Measurements from ENCODE around the gene NDUFA9.

The NDUFA9 gene

DNA sequence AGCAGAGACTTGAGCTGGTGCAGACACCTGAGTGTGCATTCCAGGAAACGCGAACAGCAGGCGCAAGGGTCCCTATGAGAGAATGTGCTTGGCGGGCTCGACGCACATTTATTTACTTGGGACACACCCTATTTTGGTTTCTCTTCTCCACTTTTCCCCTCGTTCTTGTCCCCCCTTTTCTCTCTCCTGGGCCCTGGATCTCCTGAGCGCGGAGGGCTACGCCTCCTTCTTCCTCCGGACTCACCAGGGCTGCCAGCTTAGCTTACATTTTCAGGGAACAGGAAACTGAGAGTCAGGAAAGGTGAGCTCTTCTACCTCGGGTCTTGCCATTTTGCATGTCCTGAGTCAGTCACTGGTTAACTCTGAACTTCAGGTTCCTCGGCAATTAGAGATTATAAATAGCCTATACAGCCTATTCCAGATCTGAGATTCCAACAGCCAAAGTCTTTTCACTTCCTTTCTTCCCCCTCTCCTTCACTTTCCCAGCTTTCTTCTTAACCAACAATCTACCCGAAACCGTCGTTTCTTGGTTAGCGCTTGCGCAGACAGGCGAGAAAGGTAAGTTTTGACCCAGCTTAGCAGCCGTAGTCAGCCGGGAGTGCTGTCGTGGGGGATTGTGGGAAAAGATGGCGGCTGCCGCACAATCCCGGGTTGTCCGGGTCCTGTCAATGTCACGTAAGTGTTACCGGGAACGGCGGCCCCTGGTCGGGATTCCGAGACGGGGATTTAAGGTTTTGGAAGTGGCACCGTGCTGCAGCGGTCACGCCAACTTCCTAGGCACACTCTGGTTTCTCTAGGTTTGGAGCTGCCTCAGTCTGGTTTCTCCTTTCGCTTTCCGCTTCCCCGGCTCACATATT is at the start of gene NDUFA9, which contains the start of gene AKAP3:
Gene NDUFA9 (plus strand): TSS at position 614 of the 857 bp plus-strand sequence. CDS start 13 bp downstream, at position 627.
Gene AKAP3 (minus strand): TSS at position 551 of the 857 bp plus-strand sequence. CDS start 10,855 bp downstream, outside the sequence.
- DNase-seq (ENCODE audit: low spot score) = peak; percentile 42

DNA sequence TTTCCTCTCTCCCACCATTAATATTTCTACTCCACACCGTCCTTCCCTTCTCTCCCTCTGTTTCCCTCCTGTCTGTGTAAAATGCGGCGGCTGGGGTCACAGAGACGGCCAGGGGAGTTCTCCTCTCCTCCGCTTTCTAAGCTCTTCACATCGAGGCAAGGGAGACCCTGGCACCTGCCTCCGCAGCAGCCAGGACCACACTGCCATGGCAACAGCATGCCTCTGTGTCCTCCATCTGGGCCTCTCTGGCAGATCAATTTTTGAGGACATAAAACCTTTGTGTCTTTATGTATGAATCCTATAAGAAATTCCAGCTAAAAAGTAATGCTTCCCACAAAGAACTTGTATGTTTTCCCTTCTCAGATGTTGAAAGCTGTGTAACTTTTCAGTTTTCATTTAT is 45.5 kb upstream of the NDUFA9 start:
- DNase-seq (ENCODE audit: low spot score) = no peak

DNA sequence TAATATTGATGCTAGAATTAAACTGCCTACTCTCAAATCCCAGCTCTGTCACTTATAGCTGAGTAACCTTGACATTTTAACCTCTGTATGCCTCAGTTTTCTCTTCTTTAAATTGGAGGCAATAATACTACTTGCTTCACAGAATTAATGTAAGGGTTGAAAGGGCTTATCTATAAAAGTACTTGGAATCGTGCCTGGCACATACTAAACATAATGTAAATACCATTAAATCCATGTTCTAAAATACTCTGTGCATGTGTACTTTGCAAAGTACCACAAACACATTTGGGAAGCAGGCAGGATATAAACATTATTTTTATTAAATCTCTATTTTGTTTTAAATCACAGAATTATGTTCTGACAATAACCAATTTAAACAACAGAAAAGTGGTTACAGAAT is 45.0 kb upstream of the NDUFA9 start:
- DNase-seq (ENCODE audit: low spot score) = no peak

GRCh38 chr12:4604684-4605193 is 44.2 kb upstream of the NDUFA9 start:
- peak; percentile 39 for DNase-seq (ENCODE audit: low spot score)

DNA sequence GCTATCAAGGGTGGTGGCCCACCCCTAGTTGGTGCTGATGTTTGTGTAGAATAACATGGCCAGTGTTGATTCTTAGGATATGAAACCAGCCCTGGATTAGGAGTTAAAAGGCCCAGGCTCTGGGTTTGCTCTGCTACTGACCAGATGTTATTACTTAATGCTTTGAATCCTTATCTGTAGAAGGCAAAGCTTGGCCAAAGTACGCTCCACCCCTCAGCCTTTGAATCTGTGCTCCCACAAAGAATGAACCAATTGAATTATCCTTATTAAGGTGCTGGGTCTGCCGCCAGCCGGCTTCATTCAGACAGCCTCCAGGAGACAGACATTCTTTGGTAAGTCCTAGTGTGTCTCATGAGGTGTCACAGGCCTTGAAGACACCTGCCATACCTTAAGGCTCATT is 41.9 kb upstream of the NDUFA9 start:
- DNase-seq (ENCODE audit: low spot score) = no peak

DNA sequence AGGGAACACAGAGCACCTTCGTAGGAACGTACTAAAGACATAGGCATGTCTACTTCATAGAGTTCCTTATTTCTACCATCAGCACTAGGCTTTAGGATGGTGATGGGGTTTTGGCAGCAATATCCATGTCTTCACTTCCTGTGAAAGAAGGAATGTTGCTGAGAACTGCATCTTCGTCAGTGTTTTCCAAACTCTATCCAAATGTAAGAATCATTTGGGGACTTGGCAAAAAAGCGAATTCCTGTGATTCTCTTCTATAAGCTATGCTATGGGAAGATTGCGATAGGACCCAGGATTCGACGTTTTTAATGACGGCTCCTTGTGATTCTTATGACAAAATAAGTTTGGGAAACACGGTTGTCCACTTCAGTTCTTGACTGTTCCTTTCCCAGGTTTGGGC is 39.8 kb upstream of the NDUFA9 start:
- DNase-seq (ENCODE audit: low spot score) = no peak

GRCh38 chr12:4610481-4610880 is 38.4 kb upstream of the NDUFA9 start:
- DNase-seq (ENCODE audit: low spot score) = no peak

DNA sequence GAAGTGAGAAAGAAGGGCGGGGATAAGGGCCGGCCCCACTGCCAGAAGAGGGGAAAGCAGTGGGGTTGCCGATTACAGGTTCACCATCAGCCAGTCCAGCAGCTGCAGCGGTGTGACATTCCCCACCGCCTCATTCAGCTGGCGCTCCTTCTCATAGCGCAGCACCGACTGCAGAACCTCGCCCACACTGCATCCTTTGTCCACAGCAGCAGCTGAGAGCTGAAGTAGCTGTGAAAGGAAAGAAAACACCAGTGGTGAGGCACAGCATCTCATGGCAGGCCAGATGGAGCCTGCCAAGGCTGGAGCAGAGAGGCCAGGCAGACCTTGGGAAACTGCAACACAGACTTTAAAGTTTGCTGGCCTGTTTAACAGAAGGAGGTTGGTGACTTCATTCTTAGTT is 33.2 kb upstream of the NDUFA9 start:
- DNase-seq (ENCODE audit: low spot score) = no peak

- no peak for DNase-seq (ENCODE audit: low spot score)
These were observed 27.4 kb upstream of the NDUFA9 start for GRCh38 chr12:4621511-4621910.

- DNase-seq (ENCODE audit: low spot score) = no peak
These were observed 22.4 kb upstream of the NDUFA9 start for GRCh38 chr12:4626543-4626942.

- DNase-seq (ENCODE audit: low spot score) = no peak
These were observed 20.5 kb upstream of the NDUFA9 start for GRCh38 chr12:4628406-4628805.

- DNase-seq (ENCODE audit: low spot score) = no peak
These were observed 18.7 kb upstream of the NDUFA9 start for GRCh38 chr12:4630262-4630661.

GRCh38 chr12:4643747-4644146 is 5.2 kb upstream of the NDUFA9 start:
- DNase-seq (ENCODE audit: low spot score) = no peak

- DNase-seq (ENCODE audit: low spot score) = no peak
These were observed 3.9 kb upstream of the NDUFA9 start for GRCh38 chr12:4645023-4645422.

DNA sequence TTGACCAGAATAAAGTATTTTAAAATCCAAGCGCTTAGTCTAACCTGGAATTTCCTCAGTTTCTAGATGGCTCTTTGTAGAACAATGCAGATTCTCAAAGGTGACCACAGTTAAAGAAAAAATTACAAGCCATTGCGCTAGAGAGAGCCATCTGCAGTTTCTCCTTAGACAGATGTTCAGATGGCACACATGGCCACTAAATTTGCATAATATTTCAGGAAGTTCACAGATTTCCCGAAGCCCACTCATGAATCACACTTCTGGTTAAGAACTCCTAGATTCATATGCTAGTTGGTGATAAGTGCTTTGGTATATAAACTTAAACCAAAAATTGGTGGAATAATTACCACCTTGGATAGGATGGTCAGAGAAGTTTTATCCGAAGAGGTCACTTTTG is 812 bp upstream of the NDUFA9 start:
- DNase-seq (ENCODE audit: low spot score) = no peak

GRCh38 chr12:4649358-4649661 is 396 bp downstream of the NDUFA9 start:
- DNase-seq (ENCODE audit: low spot score) = no peak

DNA sequence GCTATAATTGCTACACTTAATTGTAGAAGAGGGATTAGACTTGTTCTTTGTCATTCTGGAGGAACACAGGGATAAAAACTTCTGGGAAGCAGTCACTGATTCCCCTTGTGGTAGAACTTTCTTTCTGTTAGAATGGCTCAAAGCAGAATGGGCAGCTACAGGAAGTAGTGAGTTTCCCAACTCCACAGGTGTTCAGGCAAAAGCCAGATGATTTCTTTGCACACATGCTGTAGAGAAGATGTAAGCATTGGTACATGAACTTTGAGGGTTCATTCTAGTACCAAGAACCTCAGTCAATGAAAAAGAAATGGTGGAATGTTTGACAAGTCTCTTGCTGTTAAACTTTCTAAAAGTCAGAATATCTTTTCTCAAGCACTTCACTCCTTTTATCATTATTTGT is 4.3 kb downstream of the NDUFA9 start:
- no peak for DNase-seq (ENCODE audit: low spot score)

GRCh38 chr12:4653691-4654090 is 4.8 kb downstream of the NDUFA9 start:
- no peak for DNase-seq (ENCODE audit: low spot score)

DNA sequence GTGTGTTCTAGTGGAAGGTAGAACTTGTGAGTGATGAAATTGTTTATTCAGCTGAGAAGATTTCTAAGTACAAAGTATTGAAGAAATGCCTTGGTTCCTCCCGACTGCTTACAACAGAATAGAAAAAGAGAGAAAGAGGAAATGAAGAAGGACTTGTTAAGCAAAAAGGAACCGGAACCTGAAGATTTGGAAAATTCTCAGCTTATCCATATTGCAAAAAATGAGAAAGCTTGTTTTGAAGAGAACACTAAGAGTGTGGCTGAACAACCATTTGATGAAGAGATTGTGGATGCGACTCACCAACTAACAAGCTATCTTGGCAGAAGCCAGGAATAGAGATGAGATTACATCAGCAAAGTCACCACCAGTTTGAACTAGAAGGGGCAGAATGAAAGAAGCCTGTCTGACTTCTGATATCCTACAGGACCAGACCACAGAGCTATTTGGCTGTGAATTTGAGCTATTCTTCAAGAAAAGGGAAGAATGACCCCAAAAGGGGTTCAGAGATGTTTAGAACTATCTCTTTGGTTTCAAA is 15.1 kb downstream of the NDUFA9 start:
- DNase-seq (ENCODE audit: low spot score) = no peak

DNA sequence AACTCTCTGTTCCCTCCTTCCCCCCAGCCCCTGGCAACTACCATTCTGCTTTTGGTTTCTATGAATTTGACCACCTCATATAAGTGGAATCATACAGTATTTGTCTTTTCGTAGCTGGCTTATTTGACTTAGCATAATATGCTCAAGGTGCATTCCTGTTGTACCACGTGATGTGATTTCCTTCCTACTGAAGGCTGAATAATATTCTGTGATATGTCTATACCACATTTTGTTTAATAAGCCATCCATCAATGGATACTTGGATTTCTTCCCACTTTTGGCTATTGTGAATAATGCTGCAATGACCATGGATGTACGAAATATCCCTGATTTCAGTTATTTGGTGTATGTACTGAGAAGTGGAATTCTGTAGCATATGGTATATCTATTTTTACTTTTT is 16.3 kb downstream of the NDUFA9 start:
- no peak for DNase-seq (ENCODE audit: low spot score)

DNA sequence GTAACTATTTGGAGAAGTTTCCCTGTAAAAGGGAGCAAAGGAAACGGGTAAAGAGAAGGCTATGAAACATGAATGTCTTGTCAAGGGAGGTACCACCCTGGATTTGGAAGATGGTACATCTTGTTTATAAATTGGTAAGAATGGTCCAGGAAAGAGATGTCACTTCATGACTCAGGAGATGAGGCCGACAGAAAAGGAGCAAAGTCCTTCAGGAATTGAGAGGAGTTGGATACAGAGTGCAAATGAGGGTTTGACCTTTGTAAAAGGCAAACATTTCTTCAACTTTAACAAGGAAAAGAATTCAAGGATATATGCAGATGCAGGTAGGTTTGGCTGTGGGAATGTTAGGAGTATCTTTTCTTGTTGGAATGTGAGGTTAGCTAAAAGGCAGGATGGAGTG is 30.8 kb downstream of the NDUFA9 start:
- no peak for DNase-seq (ENCODE audit: low spot score)

DNA sequence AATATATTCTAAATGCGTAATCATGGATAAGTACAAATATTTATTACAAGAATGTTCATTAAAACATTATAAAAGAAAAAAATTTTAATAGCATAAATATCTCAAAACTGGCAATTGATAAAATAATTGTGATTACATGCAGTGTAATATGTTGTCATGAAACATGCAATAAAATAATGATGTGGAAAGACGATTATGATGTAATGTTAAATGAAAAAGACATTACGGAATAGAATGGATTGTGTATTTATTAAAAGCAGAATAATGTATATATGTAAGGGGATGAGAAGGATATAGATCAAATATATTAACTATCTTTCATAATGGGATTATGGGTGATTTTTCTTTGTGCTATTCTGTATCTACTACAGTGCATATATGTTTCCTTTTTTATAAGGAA is 32.8 kb downstream of the NDUFA9 start:
- no peak for DNase-seq (ENCODE audit: low spot score)

- no peak for DNase-seq (ENCODE audit: low spot score)
These were observed 36.4 kb downstream of the NDUFA9 start for GRCh38 chr12:4685317-4685716.

DNA sequence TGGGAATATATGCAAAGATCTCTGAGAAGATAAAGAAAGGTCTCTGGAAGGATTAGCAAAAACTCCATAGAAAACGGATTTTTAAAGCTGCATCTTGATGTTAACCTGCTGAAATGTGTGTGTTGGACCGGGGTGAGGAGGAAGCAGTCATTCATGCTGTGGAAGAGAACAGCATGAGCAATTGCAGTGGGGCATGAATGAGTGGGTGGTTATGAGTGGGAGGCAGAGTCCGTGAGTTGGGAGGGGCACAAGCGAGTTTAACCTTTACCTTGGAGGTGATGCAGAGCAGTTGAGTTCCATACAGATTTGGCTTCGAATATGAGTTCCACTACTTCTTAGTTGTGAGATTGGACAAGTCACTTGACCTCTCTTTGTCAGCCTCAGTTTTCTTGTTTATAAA is 41.8 kb downstream of the NDUFA9 start:
- no peak for DNase-seq (ENCODE audit: low spot score)
